Endodermal cell (in vitro differentiated cells): ENCODE results near the gene S100A3. TPM values are rescaled to one million over a fixed set of nuclear protein-coding genes. Genes with fewer than 3 reads are reported as not detected.

ENCODE experiments used
- DNase-seq: peaks from one replicate; pipeline ENCODE4 v3.0.0-alpha.2; 2017
- H3K27ac ChIP-seq: 2 replicates; pipeline ENCODE4 v1.5.1; 2013; ENCODE audit warnings: mild to moderate bottlenecking, low read depth, low read length, moderate library complexity
- H3K27me3 ChIP-seq: 2 replicates; pipeline ENCODE4 v1.6.1; 2013; ENCODE audit warnings: mild to moderate bottlenecking, low read length, moderate library complexity; ENCODE audit not compliant: insufficient read depth, control insufficient read depth, poor library complexity, severe bottlenecking
- H3K36me3 ChIP-seq: 2 replicates; pipeline ENCODE4 v1.7.0; 2013; ENCODE audit warnings: mild to moderate bottlenecking, low read length, moderate library complexity; ENCODE audit not compliant: control insufficient read depth, insufficient read depth
- H3K4me1 ChIP-seq: one replicate; pipeline ENCODE4 v1.7.0; 2013; ENCODE audit warnings: low read length; ENCODE audit not compliant: control insufficient read depth, insufficient read depth
- H3K4me3 ChIP-seq: 2 replicates; pipeline ENCODE4 v1.5.1; 2013; ENCODE audit warnings: mild to moderate bottlenecking, low read length, moderate library complexity
- H3K9ac ChIP-seq: 2 replicates; pipeline ENCODE4 v1.6.1; 2013; ENCODE audit warnings: mild to moderate bottlenecking, low read length, moderate library complexity; ENCODE audit not compliant: poor library complexity, severe bottlenecking; ENCODE audit errors: extremely low read depth
- H3K9me3 ChIP-seq: 2 replicates; pipeline ENCODE4 v1.6.1; 2013; ENCODE audit warnings: mild to moderate bottlenecking, low read length, moderate library complexity; ENCODE audit not compliant: control insufficient read depth
- H3K27ac Mint-ChIP-seq: 2 replicates; pipeline ENCODE4 v1.8.0; 2020; ENCODE audit warnings: mixed read lengths
- H3K27me3 Mint-ChIP-seq: 2 replicates; pipeline ENCODE4 v1.8.0; 2021; ENCODE audit warnings: mild to moderate bottlenecking, mixed read lengths; ENCODE audit not compliant: insufficient read depth
- H3K36me3 Mint-ChIP-seq: 2 replicates; pipeline ENCODE4 v1.8.0; 2020; ENCODE audit warnings: low read depth, mixed read lengths
- H3K4me1 Mint-ChIP-seq: 2 replicates; pipeline ENCODE4 v1.8.0; 2020; ENCODE audit warnings: mixed read lengths
- H3K4me3 Mint-ChIP-seq: 2 replicates; pipeline ENCODE4 v1.8.0; 2020; ENCODE audit warnings: mild to moderate bottlenecking, moderate library complexity, mixed read lengths
- H3K9me3 Mint-ChIP-seq: 2 replicates; pipeline ENCODE4 v1.8.0; 2020; ENCODE audit warnings: mild to moderate bottlenecking, mixed read lengths
- WGBS, 2 experiments: methylation state at CpG; one replicate each; pipeline versions ENCODE4 v1.1.5 to v1.1.7; 2013; ENCODE audit warnings: missing lambda C conversion rate in 2 of 2, mixed read lengths in 1 of 2; ENCODE audit not compliant: insufficient coverage in 1 of 2, insufficient read length in 1 of 2; 5-methylcytosine and 5-hydroxymethylcytosine counted together
- total RNA-seq, 2 donors: library from RNA; stranded (reverse); fragmentation: NEBNext Ultra II Directional in 1 of 2; extraction: Animal tissue kit (Norgen Biotek cat#: 25700) in 1 of 2; gene quantifications; 2 replicates in 1 of 2; 3 replicates in 1 of 2; pipeline ENCODE4 v1.2.1, GENCODE V29; 2021
- TF ChIP-seq, protein P1 (sequence below): fragments of 200-600 bp; sonication (generic); conservative IDR thresholded peaks from 2 replicates; pipeline ENCODE4 v1.5.0; 2021; ENCODE audit warnings: antibody characterized with exemption, mild to moderate bottlenecking

S100A3 gene
- total RNA-seq, 2 donors from 2014 or later: not detected

DNA sequence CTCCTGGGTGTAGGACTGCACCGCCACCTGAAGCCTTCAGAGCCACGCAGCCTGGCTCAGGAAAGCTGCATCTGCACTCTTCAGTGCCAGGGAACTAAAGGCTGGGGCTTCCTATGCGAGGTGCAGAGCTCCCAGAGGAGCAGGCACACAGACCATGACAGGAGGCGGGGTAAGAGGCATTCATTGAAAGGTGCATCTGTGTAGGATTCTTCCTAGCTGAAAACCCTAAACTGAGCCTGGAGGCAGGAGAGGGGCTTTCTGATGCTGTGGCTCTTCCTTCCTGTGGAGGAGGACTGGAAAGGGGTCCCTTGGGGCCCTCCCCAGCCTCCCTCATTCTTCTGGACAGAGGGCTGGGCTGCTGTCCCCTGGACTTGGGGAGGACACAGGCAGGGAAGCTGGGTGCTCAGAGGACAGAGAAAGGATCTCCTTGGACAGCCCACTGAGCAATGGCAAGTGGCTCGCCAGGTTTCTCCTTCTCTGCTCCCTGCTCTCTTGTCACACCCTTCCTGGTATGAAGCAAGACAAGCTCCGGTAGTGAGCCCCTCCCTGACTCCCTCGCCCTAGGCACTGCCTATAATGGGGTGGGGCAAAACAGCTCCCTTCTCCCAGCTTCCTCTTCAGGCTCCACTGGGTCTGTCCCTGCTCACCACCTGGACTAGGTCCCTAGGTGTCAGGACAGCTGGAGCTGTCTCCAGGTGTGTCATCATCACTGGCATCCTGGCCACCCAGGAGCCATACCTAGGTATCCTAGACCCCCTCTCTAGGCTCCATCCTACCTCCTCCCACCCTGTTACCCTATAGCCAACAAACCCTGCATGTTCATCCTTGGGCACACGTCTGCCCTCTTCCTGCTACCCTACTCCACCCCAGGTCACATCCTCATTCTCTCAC is 33.3 kb downstream of the S100A3 start:
- Mint-ChIP-seq H3K27ac (no peak overlapping the region), H3K4me3 (no peak overlapping the region), H3K4me1 (peaks cover 19% of the 10 kb centered on the region), H3K36me3 (no peaks in the 10 kb centered on the region), H3K27me3 (peaks cover 82% of the 10 kb centered on the region), H3K9me3 (no peaks in the 10 kb centered on the region)
- Histone ChIP-seq H3K36me3 (no peaks in the 10 kb centered on the region), H3K4me1 (peaks cover 3% of the 10 kb centered on the region), H3K4me3 (no peak overlapping the region), H3K9me3 (no peaks in the 10 kb centered on the region), H3K27ac (no peak overlapping the region), H3K9ac (no peak overlapping the region), H3K27me3 (peaks cover 33% of the 10 kb centered on the region)
- TF ChIP-seq, protein P1, sequence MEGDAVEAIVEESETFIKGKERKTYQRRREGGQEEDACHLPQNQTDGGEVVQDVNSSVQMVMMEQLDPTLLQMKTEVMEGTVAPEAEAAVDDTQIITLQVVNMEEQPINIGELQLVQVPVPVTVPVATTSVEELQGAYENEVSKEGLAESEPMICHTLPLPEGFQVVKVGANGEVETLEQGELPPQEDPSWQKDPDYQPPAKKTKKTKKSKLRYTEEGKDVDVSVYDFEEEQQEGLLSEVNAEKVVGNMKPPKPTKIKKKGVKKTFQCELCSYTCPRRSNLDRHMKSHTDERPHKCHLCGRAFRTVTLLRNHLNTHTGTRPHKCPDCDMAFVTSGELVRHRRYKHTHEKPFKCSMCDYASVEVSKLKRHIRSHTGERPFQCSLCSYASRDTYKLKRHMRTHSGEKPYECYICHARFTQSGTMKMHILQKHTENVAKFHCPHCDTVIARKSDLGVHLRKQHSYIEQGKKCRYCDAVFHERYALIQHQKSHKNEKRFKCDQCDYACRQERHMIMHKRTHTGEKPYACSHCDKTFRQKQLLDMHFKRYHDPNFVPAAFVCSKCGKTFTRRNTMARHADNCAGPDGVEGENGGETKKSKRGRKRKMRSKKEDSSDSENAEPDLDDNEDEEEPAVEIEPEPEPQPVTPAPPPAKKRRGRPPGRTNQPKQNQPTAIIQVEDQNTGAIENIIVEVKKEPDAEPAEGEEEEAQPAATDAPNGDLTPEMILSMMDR: no peak
- WGBS, 2 experiments: 74 to 89% methylated on average over 4 to 8 of the region's 8 CpGs
- no peak for DNase-seq

DNA sequence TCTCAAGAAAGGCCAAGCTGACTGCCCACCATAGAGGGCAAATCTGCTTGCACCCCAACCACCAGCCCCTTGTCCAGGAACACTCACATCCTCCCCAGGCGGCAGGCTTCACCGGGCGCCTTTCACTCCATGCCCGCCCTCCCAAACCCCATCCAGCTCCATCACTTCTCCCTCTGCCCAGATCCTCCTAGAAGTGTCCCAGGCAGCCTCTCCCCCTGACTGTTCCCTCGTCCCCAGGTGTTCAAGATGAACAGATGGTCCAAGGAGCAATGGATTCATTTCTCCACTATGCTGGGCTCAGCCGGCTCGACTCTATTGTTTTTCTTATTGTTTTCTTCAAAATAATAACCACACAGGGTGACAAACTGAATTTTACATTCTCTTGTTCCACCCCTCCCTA is 35.4 kb downstream of the S100A3 start:
- Mint-ChIP-seq H3K9me3 (no peaks in the 10 kb centered on the region), H3K4me3 (no peak overlapping the region), H3K36me3 (no peaks in the 10 kb centered on the region), H3K27me3 (peaks cover 75% of the 10 kb centered on the region), H3K4me1 (peaks cover 12% of the 10 kb centered on the region), H3K27ac (no peak overlapping the region)
- WGBS, 2 experiments: 86 to 92% methylated on average over 3 to 7 of the region's 7 CpGs
- TF ChIP-seq, protein P1: no peak
- DNase-seq: no peak
- Histone ChIP-seq H3K27ac (no peak overlapping the region), H3K9ac (no peak overlapping the region), H3K9me3 (no peaks in the 10 kb centered on the region), H3K27me3 (peaks cover 33% of the 10 kb centered on the region), H3K36me3 (no peaks in the 10 kb centered on the region), H3K4me3 (no peak overlapping the region), H3K4me1 (no peaks in the 10 kb centered on the region)

DNA sequence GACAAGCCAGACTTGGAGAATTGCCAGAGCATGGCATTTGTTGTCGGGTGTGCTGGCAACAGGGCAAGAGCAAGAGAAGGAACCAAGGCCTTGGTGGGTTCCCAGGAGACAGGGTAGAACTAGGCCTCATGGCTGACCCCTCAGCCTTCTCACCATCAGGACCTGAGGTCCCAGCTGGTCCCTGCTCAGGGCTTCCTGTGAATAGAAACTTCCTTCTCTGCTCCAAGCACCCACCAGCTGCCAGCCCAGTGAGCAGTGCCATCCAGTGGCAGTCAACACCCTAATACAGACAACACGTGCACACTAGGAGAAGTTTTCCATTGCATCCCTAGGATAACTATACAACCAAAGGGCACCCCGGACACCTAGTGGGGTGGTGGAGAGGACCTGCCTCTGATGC is 36.0 kb downstream of the S100A3 start:
- Histone ChIP-seq H3K9me3 (no peaks in the 10 kb centered on the region), H3K4me3 (no peak overlapping the region), H3K9ac (no peak overlapping the region), H3K4me1 (no peaks in the 10 kb centered on the region), H3K36me3 (no peaks in the 10 kb centered on the region), H3K27me3 (peaks cover 33% of the 10 kb centered on the region), H3K27ac (no peak overlapping the region)
- Mint-ChIP-seq H3K36me3 (no peaks in the 10 kb centered on the region), H3K4me3 (no peak overlapping the region), H3K9me3 (no peaks in the 10 kb centered on the region), H3K4me1 (peaks cover 7% of the 10 kb centered on the region), H3K27ac (no peak overlapping the region), H3K27me3 (peaks cover 76% of the 10 kb centered on the region)
- DNase-seq: no peak
- 98 to 100% methylated on average over 2 to 3 of the region's 3 CpGs for WGBS, 2 experiments
- TF ChIP-seq, protein P1: no peak
